Neural progenitor cell (in vitro differentiated cells): ENCODE measurements around the gene ATE1. TPM values are rescaled to one million over a fixed set of nuclear protein-coding genes. Genes with fewer than 3 reads are reported as not detected.

Experiments
- DNase-seq: peaks from one replicate; pipeline ENCODE4 v3.0.0-alpha.2; 2016; ENCODE audit warnings: low spot score
- H2AFZ ChIP-seq: fragments of 200-600 bp; sonication (generic); replicated peaks from 2 replicates; pipeline ENCODE4 v1.6.1; 2016; ENCODE audit warnings: antibody characterized with exemption
- H3F3A ChIP-seq: fragments of 200-600 bp; sonication (generic); 2 replicates; pipeline ENCODE4 v1.6.1; 2016; ENCODE audit warnings: antibody characterized with exemption, low read depth
- H3K27ac ChIP-seq: fragments of 200-600 bp; sonication (generic); 2 replicates; pipeline ENCODE4 v1.5.1; 2016; ENCODE audit warnings: mild to moderate bottlenecking
- H3K27me3 ChIP-seq: fragments of 200-600 bp; sonication (generic); 2 replicates; pipeline ENCODE4 v1.6.1; 2016; ENCODE audit warnings: mild to moderate bottlenecking, moderate library complexity
- H3K36me3 ChIP-seq: fragments of 200-600 bp; sonication (generic); 2 replicates; pipeline ENCODE4 v1.5.1; 2016
- H3K4me1 ChIP-seq: fragments of 200-600 bp; sonication (generic); 2 replicates; pipeline ENCODE4 v1.6.1; 2016; ENCODE audit warnings: mixed run types
- H3K4me2 ChIP-seq: fragments of 200-600 bp; sonication (generic); 2 replicates; pipeline ENCODE4 v1.6.1; 2016
- H3K4me3 ChIP-seq: fragments of 200-600 bp; sonication (generic); 2 replicates; pipeline ENCODE4 v1.5.1; 2016
- H3K79me2 ChIP-seq: fragments of 200-600 bp; sonication (generic); 2 replicates; pipeline ENCODE4 v1.6.1; 2016; ENCODE audit warnings: low read depth
- H3K9ac ChIP-seq: fragments of 200-600 bp; sonication (generic); 2 replicates; pipeline ENCODE4 v1.6.1; 2016
- H3K9me3 ChIP-seq: fragments of 200-600 bp; sonication (generic); 2 replicates; pipeline ENCODE4 v1.5.1; 2016; ENCODE audit warnings: low read depth
- H4K20me1 ChIP-seq: fragments of 200-600 bp; sonication (generic); 2 replicates; pipeline ENCODE4 v1.6.1; 2016; ENCODE audit warnings: low read depth
- H3K27ac Mint-ChIP-seq: 3 replicates; pipeline ENCODE4 v1.8.0; 2021; ENCODE audit warnings: mixed read lengths
- H3K27me3 Mint-ChIP-seq: 2 replicates; pipeline ENCODE4 v1.8.0; 2022; ENCODE audit warnings: low read depth, mild to moderate bottlenecking, inconsistent platforms, moderate library complexity, mixed read lengths; ENCODE audit not compliant: insufficient read depth
- H3K36me3 Mint-ChIP-seq: 3 replicates; pipeline ENCODE4 v1.8.0; 2021; ENCODE audit warnings: mixed read lengths
- H3K4me1 Mint-ChIP-seq: 3 replicates; pipeline ENCODE4 v1.8.0; 2021; ENCODE audit warnings: mixed read lengths
- H3K4me3 Mint-ChIP-seq: 3 replicates; pipeline ENCODE4 v1.8.0; 2021; ENCODE audit warnings: mild to moderate bottlenecking, moderate library complexity, mixed read lengths
- H3K9me3 Mint-ChIP-seq: 3 replicates; pipeline ENCODE4 v1.8.0; 2020; ENCODE audit warnings: mixed read lengths
- EZH2 ChIP-seq: fragments of 200-600 bp; sonication (generic); IDR thresholded peaks from 2 replicates; pipeline ENCODE4 v1.6.1; 2017; ENCODE audit warnings: antibody characterized with exemption, mild to moderate bottlenecking, moderate library complexity
- EZH2phosphoT487 ChIP-seq: fragments of 200-600 bp; sonication (generic); IDR thresholded peaks from 2 replicates; pipeline ENCODE4 v1.6.1; 2017; ENCODE audit warnings: antibody characterized with exemption
- total RNA-seq: library from RNA; depleted of rRNA; stranded (reverse); fragments of >200 nt; gene quantifications from 2 replicates; pipeline ENCODE4 v1.2.3, GENCODE V29; 2015; ENCODE audit warnings: low replicate concordance
- TF ChIP-seq, protein P1 (sequence below): fragments of 200-600 bp; sonication (generic); IDR thresholded peaks from 2 replicates; pipeline ENCODE4 v1.5.1; 2017; ENCODE audit warnings: antibody characterized with exemption, mild to moderate bottlenecking

The ATE1 gene
- total RNA-seq, 1 donor from 2014 or later: 57.2 TPM

DNA sequence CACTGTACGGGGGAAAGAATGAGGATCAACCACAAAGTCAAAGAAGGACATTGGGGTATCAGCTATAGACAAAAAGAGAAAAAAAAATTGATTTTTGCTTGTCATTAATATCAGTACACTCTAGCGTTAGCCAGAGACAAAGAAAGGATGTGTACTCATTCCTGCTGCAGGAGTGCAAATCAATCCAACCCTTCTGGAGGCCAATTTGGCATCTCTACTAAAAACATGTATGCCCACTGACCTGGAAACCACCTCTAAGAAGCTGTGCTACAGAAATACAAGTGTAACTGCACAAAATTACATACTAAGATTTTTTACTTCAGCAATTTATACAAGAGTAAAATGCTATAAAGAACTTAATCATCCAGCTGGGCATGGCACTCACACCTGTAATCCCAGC lies 33.6 kb upstream of the ATE1 start:
- no peak overlapping the region for H3K27ac Mint-ChIP-seq
- no peak overlapping the region for H2AFZ ChIP-seq
- no peak overlapping the region for H3K4me3 ChIP-seq
- no peaks in the 10 kb centered on the region for H3K79me2 ChIP-seq
- H3K27me3 ChIP-seq: no peaks in the 10 kb centered on the region
- H3K36me3 ChIP-seq: peaks cover 30% of the 10 kb centered on the region
- no peaks in the 10 kb centered on the region for H3K27me3 Mint-ChIP-seq
- no peak for DNase-seq
- H3K4me3 Mint-ChIP-seq: no peak overlapping the region
- peaks cover 29% of the 10 kb centered on the region for H3K36me3 Mint-ChIP-seq
- TF ChIP-seq EZH2 (no peak), EZH2phosphoT487 (no peak)
- TF ChIP-seq, protein P1, sequence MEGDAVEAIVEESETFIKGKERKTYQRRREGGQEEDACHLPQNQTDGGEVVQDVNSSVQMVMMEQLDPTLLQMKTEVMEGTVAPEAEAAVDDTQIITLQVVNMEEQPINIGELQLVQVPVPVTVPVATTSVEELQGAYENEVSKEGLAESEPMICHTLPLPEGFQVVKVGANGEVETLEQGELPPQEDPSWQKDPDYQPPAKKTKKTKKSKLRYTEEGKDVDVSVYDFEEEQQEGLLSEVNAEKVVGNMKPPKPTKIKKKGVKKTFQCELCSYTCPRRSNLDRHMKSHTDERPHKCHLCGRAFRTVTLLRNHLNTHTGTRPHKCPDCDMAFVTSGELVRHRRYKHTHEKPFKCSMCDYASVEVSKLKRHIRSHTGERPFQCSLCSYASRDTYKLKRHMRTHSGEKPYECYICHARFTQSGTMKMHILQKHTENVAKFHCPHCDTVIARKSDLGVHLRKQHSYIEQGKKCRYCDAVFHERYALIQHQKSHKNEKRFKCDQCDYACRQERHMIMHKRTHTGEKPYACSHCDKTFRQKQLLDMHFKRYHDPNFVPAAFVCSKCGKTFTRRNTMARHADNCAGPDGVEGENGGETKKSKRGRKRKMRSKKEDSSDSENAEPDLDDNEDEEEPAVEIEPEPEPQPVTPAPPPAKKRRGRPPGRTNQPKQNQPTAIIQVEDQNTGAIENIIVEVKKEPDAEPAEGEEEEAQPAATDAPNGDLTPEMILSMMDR: no peak
- no peaks in the 10 kb centered on the region for H3K4me1 Mint-ChIP-seq
- H3K4me1 ChIP-seq: no peaks in the 10 kb centered on the region
- no peaks in the 10 kb centered on the region for H3K9me3 ChIP-seq
- H3K9ac ChIP-seq: no peak overlapping the region
- no peaks in the 10 kb centered on the region for H4K20me1 ChIP-seq
- H3K27ac ChIP-seq: no peak overlapping the region
- no peak overlapping the region for H3K4me2 ChIP-seq
- H3K9me3 Mint-ChIP-seq: no peaks in the 10 kb centered on the region
- H3F3A ChIP-seq: no peaks in the 10 kb centered on the region

DNA sequence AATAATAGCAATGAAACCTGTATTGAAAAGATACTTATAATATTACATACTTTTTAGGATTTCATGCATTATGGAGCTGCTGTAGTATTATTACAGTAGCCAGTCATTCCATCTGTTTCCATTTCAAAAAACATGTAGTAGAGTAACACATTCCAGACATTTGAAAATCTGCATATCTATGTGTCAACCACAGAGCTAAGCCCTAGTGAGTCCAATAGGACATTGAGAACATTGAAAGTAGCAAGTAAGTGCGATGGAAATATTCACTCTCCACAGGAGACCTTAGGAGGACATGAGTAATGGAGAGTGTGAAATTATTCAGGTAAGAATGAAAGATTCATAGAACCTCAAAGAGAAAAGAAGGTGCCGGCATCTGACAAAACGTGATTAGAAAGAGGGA lies 31.8 kb upstream of the ATE1 start:
- Mint-ChIP-seq H3K27ac (no peak overlapping the region), H3K4me3 (no peak overlapping the region)

DNA sequence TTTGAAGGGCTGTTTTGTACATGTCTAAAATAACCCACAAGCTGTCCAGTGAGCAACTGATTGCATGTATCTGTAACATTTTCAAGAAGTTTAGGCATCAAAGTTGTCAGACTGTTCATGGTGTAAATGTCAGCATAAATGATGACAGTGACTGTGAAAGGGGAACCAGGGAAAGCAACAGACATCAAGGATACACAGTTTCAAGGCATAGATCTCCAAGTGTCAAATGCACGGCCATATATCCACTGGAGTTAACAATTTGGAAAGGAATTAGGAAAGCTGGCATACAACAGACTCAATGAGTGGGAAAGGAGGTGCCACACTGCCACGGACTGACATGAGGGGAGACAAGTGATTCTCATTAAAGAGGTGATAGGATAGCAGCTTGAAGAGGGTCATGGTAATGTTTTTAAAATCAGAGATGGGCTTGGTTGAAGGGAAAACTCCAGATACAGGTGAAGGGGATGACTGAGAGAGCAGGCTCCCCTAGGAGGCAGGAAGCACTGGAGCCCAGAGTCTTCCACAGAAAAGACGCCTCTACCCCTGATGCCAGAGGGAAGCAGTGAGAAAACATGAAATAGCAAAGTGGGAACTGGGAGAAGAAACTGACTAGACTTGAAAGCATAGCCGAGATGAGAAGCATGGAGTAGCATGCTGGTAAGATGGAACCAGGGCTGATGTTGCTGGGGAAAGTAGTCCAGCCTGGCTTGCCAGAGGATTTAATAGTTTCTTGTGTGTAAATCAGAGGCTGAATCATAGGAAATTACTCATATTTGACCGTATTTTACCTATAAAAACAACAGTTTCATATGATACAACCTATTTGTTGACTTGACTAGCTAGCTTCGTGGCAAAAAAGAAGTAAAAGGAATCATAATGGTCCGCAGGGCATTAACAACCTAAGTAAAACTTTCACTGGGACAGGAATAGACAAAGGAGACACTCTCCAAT lies 28.6 kb upstream of the ATE1 start:
- H3K27ac ChIP-seq: peak overlapping the region; percentile 27
- H3K9me3 Mint-ChIP-seq: no peaks in the 10 kb centered on the region

More for the DNA sequence above, 31.8 kb upstream of the ATE1 start:
- Mint-ChIP-seq H3K4me1 (no peaks in the 10 kb centered on the region), H3K9me3 (no peaks in the 10 kb centered on the region), H3K36me3 (peaks cover 25% of the 10 kb centered on the region), H3K27me3 (no peaks in the 10 kb centered on the region)
- H3K27me3 ChIP-seq: no peaks in the 10 kb centered on the region
- H4K20me1 ChIP-seq: no peaks in the 10 kb centered on the region
- no peak overlapping the region for H3K4me3 ChIP-seq
- no peak overlapping the region for H3K4me2 ChIP-seq
- peaks cover 25% of the 10 kb centered on the region for H3K36me3 ChIP-seq
- no peak overlapping the region for H3K9ac ChIP-seq
- no peak overlapping the region for H2AFZ ChIP-seq
- DNase-seq: no peak
- H3F3A ChIP-seq: no peaks in the 10 kb centered on the region
- no peak for TF ChIP-seq EZH2
- H3K79me2 ChIP-seq: no peaks in the 10 kb centered on the region
- H3K9me3 ChIP-seq: no peaks in the 10 kb centered on the region
- no peaks in the 10 kb centered on the region for H3K4me1 ChIP-seq
- H3K27ac ChIP-seq: no peak overlapping the region

More for the DNA sequence above, 28.6 kb upstream of the ATE1 start:
- Histone ChIP-seq H3K4me2 (no peak overlapping the region), H3K9ac (no peak overlapping the region), H3K9me3 (no peaks in the 10 kb centered on the region), H3K4me3 (no peak overlapping the region), H3K79me2 (no peaks in the 10 kb centered on the region), H3K27me3 (no peaks in the 10 kb centered on the region), H3K36me3 (peaks cover 15% of the 10 kb centered on the region), H3F3A (no peaks in the 10 kb centered on the region), H4K20me1 (no peaks in the 10 kb centered on the region), H2AFZ (no peak overlapping the region), H3K4me1 (no peaks in the 10 kb centered on the region)
- Mint-ChIP-seq H3K27me3 (no peaks in the 10 kb centered on the region), H3K4me3 (no peak overlapping the region), H3K4me1 (no peaks in the 10 kb centered on the region), H3K36me3 (peaks cover 30% of the 10 kb centered on the region), H3K27ac (no peak overlapping the region)
- no peak for TF ChIP-seq EZH2
- TF ChIP-seq, protein P1: no peak
- TF ChIP-seq EZH2phosphoT487: no peak
- no peak for DNase-seq
